WTC11 (cell line): ENCODE results near the gene FMNL2. TPM values are rescaled to one million over a fixed set of nuclear protein-coding genes. Genes with fewer than 3 reads are reported as not detected.

Source experiments
- ATAC-seq: fragments of 200-7000 bp; cut with Tn5 transposase; 2 replicates; pipeline ENCODE4 v1.10.0; 2021; ENCODE audit warnings: mild to moderate bottlenecking, moderate library complexity
- CTCF ChIA-PET: fragments of 300-600 bp; sonication (Branson Sonifier 250); formaldehyde crosslinking; loops from one replicate; lab custom pipeline; 2021; ENCODE audit warnings: antibody characterized with exemption; lab: Charles Lee
- POLR2A ChIA-PET: fragments of 350-600 bp; sonication (Branson Sonifier 250); formaldehyde crosslinking; loops from one replicate; lab custom pipeline; 2021; ENCODE audit warnings: antibody characterized with exemption; lab: Charles Lee
- DNase-seq: peaks from one replicate; pipeline ENCODE4 v3.0.0; 2021; ENCODE audit warnings: low spot score
- H3K27ac Mint-ChIP-seq: 2 replicates; pipeline ENCODE4 v1.8.0; 2021; ENCODE audit warnings: mixed read lengths
- H3K27me3 Mint-ChIP-seq: 2 replicates; pipeline ENCODE4 v1.8.0; 2021; ENCODE audit warnings: low read depth, mild to moderate bottlenecking, moderate library complexity, mixed read lengths
- H3K36me3 Mint-ChIP-seq: 2 replicates; pipeline ENCODE4 v1.8.0; 2021; ENCODE audit warnings: mixed read lengths
- H3K4me1 Mint-ChIP-seq: 2 replicates; pipeline ENCODE4 v1.8.0; 2022; ENCODE audit warnings: mixed read lengths
- H3K4me3 Mint-ChIP-seq: 2 replicates; pipeline ENCODE4 v1.8.0; 2021; ENCODE audit warnings: mild to moderate bottlenecking, moderate library complexity, mixed read lengths
- H3K9me3 Mint-ChIP-seq: 2 replicates; pipeline ENCODE4 v1.8.0; 2021; ENCODE audit warnings: mixed read lengths
- CBFB ChIP-seq: sonication (generic); formaldehyde crosslinking; IDR thresholded peaks from 2 replicates; pipeline ENCODE4 v1.8.1; 2022; ENCODE audit warnings: mild to moderate bottlenecking, low read depth, missing genetic modification reagents
- ETV6 ChIP-seq: sonication (generic); formaldehyde crosslinking; IDR thresholded peaks from 2 replicates; pipeline ENCODE4 v1.8.1; 2022; ENCODE audit warnings: mild to moderate bottlenecking, missing genetic modification reagents
- FOXJ3 ChIP-seq: sonication (generic); formaldehyde crosslinking; IDR thresholded peaks from 2 replicates; pipeline ENCODE4 v1.9.0; 2021; ENCODE audit warnings: missing genetic modification reagents, mild to moderate bottlenecking, borderline replicate concordance
- FOXP1 ChIP-seq: sonication (generic); formaldehyde crosslinking; IDR thresholded peaks from 2 replicates; pipeline ENCODE4 v1.8.0; 2022; ENCODE audit warnings: missing genetic modification reagents, mild to moderate bottlenecking, moderate library complexity, borderline replicate concordance
- IRF2 ChIP-seq: sonication (generic); formaldehyde crosslinking; IDR thresholded peaks from 2 replicates; pipeline ENCODE4 v1.8.0; 2022; ENCODE audit warnings: low read depth, missing genetic modification reagents, borderline replicate concordance
- JUN ChIP-seq: sonication (generic); formaldehyde crosslinking; IDR thresholded peaks from 2 replicates; pipeline ENCODE4 v1.8.0; 2023; ENCODE audit warnings: mild to moderate bottlenecking, missing genetic modification reagents
- SMAD3 ChIP-seq: sonication (generic); formaldehyde crosslinking; IDR thresholded peaks from 2 replicates; pipeline ENCODE4 v1.8.0; 2022; ENCODE audit warnings: missing genetic modification reagents, mild to moderate bottlenecking, borderline replicate concordance
- SMAD4 ChIP-seq: sonication (generic); formaldehyde crosslinking; IDR thresholded peaks from 2 replicates; pipeline ENCODE4 v1.8.0; 2022; ENCODE audit warnings: mild to moderate bottlenecking, missing genetic modification reagents
- SP1 ChIP-seq: sonication (generic); formaldehyde crosslinking; conservative IDR thresholded peaks from 2 replicates; pipeline ENCODE4 v1.8.1; 2022; ENCODE audit warnings: missing genetic modification reagents
- ZNF317 ChIP-seq: sonication (generic); formaldehyde crosslinking; IDR thresholded peaks from 2 replicates; pipeline ENCODE4 v1.8.1; 2023; ENCODE audit warnings: low read depth, mild to moderate bottlenecking, moderate library complexity, missing genetic modification reagents, borderline replicate concordance
- total RNA-seq: library from RNA; stranded (reverse); gene quantifications from 3 replicates; pipeline ENCODE4 v1.2.3, GENCODE V29; 2021
- TF ChIP-seq, protein P1 (sequence below): fragments of 200-600 bp; IDR thresholded peaks from 2 replicates; pipeline ENCODE4 v1.8.0; 2022; ENCODE audit warnings: antibody characterized with exemption
- TF ChIP-seq, protein P2 (sequence below): sonication (generic); formaldehyde crosslinking; IDR thresholded peaks from 2 replicates; pipeline ENCODE4 v1.8.1; 2022; ENCODE audit warnings: low read depth, mild to moderate bottlenecking, moderate library complexity, missing genetic modification reagents, borderline replicate concordance
- TF ChIP-seq, protein P3 (sequence below): sonication (generic); formaldehyde crosslinking; IDR thresholded peaks from 2 replicates; pipeline ENCODE4 v1.8.1; 2023; ENCODE audit warnings: mild to moderate bottlenecking, moderate library complexity, missing genetic modification reagents
- TF ChIP-seq, protein P4 (sequence below): sonication (generic); formaldehyde crosslinking; conservative IDR thresholded peaks from 2 replicates; pipeline ENCODE4 v1.8.1; 2023; ENCODE audit warnings: mild to moderate bottlenecking, low read depth, missing genetic modification reagents, moderate library complexity
- TF ChIP-seq, protein P5 (sequence below): sonication (generic); formaldehyde crosslinking; IDR thresholded peaks from 2 replicates; pipeline ENCODE4 v1.8.0; 2022; ENCODE audit warnings: mild to moderate bottlenecking, missing genetic modification reagents
- TF ChIP-seq, protein P6 (sequence below): fragments of 250-450 bp; sonication (Bioruptor Pico); conservative IDR thresholded peaks from 2 replicates; pipeline ENCODE4 v1.9.0; 2021; ENCODE audit warnings: mild to moderate bottlenecking
- TF ChIP-seq, protein P7 (sequence below): fragments of 250-450 bp; sonication (Bioruptor Pico); IDR thresholded peaks from 2 replicates; pipeline ENCODE4 v1.9.0; 2021; ENCODE audit warnings: mild to moderate bottlenecking
- TF ChIP-seq, protein P8 (sequence below): fragments of 250-450 bp; sonication (Bioruptor Pico); IDR thresholded peaks from 2 replicates; pipeline ENCODE4 v2.1.2; 2022; ENCODE audit warnings: mild to moderate bottlenecking, moderate library complexity
- TF ChIP-seq, protein P9 (sequence below): sonication (generic); formaldehyde crosslinking; IDR thresholded peaks from 2 replicates; pipeline ENCODE4 v1.8.1; 2023; ENCODE audit warnings: mild to moderate bottlenecking, missing genetic modification reagents, borderline replicate concordance

Gene FMNL2
- total RNA-seq, 1 experiment from 2014 or later, result 43.0 TPM

DNA sequence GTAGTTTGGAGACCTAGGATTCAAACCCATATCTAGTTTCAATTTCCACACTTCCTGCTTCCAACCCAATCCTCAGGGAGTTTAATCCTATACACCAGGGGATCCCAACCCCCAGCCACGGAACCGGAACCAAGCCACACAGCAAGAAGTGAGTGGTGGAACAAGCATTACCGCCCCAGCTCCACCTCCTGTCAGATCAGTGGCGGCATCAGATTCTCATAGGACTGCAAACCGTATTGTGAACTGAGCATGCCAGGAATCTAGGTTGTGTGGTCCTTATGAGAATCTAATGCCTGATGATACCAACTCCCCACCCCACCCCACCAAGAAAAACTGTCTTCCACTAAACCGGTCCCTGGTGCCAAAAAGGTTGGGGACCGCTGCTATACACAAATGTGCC is 329.8 kb downstream of the FMNL2 start:
- POLR2A ChIA-PET, result no interaction called here
- DNase-seq, result no peak
- no peak for ATAC-seq
- H3K27ac Mint-ChIP-seq, result no peak overlapping the region
- H3K36me3 Mint-ChIP-seq, result peaks cover 86% of the 10 kb centered on the region
- no peaks in the 10 kb centered on the region for H3K4me1 Mint-ChIP-seq
- TF ChIP-seq SP1 (CRISPR knock-in tag), result no peak
- TF ChIP-seq, protein P1, sequence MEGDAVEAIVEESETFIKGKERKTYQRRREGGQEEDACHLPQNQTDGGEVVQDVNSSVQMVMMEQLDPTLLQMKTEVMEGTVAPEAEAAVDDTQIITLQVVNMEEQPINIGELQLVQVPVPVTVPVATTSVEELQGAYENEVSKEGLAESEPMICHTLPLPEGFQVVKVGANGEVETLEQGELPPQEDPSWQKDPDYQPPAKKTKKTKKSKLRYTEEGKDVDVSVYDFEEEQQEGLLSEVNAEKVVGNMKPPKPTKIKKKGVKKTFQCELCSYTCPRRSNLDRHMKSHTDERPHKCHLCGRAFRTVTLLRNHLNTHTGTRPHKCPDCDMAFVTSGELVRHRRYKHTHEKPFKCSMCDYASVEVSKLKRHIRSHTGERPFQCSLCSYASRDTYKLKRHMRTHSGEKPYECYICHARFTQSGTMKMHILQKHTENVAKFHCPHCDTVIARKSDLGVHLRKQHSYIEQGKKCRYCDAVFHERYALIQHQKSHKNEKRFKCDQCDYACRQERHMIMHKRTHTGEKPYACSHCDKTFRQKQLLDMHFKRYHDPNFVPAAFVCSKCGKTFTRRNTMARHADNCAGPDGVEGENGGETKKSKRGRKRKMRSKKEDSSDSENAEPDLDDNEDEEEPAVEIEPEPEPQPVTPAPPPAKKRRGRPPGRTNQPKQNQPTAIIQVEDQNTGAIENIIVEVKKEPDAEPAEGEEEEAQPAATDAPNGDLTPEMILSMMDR, result no peak
- TF ChIP-seq, protein P2, sequence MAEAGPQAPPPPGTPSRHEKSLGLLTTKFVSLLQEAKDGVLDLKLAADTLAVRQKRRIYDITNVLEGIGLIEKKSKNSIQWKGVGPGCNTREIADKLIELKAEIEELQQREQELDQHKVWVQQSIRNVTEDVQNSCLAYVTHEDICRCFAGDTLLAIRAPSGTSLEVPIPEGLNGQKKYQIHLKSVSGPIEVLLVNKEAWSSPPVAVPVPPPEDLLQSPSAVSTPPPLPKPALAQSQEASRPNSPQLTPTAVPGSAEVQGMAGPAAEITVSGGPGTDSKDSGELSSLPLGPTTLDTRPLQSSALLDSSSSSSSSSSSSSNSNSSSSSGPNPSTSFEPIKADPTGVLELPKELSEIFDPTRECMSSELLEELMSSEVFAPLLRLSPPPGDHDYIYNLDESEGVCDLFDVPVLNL (CRISPR knock-in tag), result no peak
- TF ChIP-seq, protein P3, sequence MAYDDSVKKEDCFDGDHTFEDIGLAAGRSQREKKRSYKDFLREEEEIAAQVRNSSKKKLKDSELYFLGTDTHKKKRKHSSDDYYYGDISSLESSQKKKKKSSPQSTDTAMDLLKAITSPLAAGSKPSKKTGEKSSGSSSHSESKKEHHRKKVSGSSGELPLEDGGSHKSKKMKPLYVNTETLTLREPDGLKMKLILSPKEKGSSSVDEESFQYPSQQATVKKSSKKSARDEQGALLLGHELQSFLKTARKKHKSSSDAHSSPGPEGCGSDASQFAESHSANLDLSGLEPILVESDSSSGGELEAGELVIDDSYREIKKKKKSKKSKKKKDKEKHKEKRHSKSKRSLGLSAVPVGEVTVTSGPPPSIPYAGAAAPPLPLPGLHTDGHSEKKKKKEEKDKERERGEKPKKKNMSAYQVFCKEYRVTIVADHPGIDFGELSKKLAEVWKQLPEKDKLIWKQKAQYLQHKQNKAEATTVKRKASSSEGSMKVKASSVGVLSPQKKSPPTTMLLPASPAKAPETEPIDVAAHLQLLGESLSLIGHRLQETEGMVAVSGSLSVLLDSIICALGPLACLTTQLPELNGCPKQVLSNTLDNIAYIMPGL (CRISPR knock-in tag), result no peak
- TF ChIP-seq, protein P4, sequence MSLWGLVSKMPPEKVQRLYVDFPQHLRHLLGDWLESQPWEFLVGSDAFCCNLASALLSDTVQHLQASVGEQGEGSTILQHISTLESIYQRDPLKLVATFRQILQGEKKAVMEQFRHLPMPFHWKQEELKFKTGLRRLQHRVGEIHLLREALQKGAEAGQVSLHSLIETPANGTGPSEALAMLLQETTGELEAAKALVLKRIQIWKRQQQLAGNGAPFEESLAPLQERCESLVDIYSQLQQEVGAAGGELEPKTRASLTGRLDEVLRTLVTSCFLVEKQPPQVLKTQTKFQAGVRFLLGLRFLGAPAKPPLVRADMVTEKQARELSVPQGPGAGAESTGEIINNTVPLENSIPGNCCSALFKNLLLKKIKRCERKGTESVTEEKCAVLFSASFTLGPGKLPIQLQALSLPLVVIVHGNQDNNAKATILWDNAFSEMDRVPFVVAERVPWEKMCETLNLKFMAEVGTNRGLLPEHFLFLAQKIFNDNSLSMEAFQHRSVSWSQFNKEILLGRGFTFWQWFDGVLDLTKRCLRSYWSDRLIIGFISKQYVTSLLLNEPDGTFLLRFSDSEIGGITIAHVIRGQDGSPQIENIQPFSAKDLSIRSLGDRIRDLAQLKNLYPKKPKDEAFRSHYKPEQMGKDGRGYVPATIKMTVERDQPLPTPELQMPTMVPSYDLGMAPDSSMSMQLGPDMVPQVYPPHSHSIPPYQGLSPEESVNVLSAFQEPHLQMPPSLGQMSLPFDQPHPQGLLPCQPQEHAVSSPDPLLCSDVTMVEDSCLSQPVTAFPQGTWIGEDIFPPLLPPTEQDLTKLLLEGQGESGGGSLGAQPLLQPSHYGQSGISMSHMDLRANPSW (CRISPR knock-in tag), result no peak
- no peak for TF ChIP-seq FOXJ3 (CRISPR knock-in tag)
- no peak for TF ChIP-seq ZNF317
- TF ChIP-seq ETV6, result no peak
- no peak for TF ChIP-seq SMAD4 (CRISPR knock-in tag)
- TF ChIP-seq, protein P5, sequence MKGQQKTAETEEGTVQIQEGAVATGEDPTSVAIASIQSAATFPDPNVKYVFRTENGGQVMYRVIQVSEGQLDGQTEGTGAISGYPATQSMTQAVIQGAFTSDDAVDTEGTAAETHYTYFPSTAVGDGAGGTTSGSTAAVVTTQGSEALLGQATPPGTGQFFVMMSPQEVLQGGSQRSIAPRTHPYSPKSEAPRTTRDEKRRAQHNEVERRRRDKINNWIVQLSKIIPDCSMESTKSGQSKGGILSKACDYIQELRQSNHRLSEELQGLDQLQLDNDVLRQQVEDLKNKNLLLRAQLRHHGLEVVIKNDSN (CRISPR knock-in tag), result no peak
- TF ChIP-seq, protein P6, sequence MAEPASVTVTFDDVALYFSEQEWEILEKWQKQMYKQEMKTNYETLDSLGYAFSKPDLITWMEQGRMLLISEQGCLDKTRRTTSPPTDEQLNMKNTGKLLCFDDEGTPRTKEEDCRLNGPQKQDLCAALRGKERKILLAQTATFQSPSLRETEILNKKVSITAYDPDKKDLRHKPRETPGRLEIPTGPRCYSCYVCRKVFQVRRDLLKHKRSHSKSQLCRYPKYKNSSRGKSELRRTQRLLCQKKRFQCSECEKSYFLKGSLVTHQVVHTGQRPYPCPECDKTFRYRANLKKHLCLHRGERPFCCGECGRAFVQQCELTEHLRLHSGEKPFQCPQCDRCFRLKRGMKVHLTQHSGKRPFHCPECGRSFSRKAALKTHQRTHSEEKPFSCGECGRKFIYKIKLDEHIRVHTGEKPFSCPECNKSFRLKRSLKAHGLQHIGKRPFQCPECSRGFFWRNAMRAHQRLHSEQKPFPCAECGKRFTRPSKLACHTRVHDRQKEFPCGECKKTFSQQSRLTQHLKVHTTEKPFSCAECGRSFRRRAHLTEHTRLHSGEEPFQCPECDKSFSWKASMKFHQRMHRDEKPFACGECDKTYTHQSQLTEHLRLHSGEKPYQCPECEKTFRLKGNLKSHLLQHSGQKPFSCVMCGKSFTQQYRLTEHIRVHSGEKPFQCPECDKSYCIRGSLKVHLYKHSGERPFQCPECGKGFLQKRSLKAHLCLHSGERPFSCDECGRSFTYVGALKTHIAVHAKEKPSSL (CRISPR knock-in tag), result no peak
- TF ChIP-seq, protein P7, sequence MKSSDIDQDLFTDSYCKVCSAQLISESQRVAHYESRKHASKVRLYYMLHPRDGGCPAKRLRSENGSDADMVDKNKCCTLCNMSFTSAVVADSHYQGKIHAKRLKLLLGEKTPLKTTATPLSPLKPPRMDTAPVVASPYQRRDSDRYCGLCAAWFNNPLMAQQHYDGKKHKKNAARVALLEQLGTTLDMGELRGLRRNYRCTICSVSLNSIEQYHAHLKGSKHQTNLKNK (CRISPR knock-in tag), result no peak
- no peak for TF ChIP-seq JUN (CRISPR knock-in tag)
- no peak for TF ChIP-seq IRF2 (CRISPR knock-in tag)
- TF ChIP-seq, protein P8, sequence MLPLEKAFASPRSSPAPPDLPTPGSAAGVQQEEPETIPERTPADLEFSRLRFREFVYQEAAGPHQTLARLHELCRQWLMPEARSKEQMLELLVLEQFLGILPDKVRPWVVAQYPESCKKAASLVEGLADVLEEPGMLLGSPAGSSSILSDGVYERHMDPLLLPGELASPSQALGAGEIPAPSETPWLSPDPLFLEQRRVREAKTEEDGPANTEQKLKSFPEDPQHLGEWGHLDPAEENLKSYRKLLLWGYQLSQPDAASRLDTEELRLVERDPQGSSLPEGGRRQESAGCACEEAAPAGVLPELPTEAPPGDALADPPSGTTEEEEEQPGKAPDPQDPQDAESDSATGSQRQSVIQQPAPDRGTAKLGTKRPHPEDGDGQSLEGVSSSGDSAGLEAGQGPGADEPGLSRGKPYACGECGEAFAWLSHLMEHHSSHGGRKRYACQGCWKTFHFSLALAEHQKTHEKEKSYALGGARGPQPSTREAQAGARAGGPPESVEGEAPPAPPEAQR, result no peak
- TF ChIP-seq, protein P9, sequence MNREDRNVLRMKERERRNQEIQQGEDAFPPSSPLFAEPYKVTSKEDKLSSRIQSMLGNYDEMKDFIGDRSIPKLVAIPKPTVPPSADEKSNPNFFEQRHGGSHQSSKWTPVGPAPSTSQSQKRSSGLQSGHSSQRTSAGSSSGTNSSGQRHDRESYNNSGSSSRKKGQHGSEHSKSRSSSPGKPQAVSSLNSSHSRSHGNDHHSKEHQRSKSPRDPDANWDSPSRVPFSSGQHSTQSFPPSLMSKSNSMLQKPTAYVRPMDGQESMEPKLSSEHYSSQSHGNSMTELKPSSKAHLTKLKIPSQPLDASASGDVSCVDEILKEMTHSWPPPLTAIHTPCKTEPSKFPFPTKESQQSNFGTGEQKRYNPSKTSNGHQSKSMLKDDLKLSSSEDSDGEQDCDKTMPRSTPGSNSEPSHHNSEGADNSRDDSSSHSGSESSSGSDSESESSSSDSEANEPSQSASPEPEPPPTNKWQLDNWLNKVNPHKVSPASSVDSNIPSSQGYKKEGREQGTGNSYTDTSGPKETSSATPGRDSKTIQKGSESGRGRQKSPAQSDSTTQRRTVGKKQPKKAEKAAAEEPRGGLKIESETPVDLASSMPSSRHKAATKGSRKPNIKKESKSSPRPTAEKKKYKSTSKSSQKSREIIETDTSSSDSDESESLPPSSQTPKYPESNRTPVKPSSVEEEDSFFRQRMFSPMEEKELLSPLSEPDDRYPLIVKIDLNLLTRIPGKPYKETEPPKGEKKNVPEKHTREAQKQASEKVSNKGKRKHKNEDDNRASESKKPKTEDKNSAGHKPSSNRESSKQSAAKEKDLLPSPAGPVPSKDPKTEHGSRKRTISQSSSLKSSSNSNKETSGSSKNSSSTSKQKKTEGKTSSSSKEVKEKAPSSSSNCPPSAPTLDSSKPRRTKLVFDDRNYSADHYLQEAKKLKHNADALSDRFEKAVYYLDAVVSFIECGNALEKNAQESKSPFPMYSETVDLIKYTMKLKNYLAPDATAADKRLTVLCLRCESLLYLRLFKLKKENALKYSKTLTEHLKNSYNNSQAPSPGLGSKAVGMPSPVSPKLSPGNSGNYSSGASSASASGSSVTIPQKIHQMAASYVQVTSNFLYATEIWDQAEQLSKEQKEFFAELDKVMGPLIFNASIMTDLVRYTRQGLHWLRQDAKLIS (CRISPR knock-in tag), result no peak
- no peak for TF ChIP-seq FOXP1 (CRISPR knock-in tag)
- TF ChIP-seq SMAD3 (CRISPR knock-in tag), result no peak
- no peak for TF ChIP-seq CBFB (CRISPR knock-in tag)
- TF ChIP-seq, all 79 proteins: peak for 0
- Mint-ChIP-seq H3K9me3 (no peaks in the 10 kb centered on the region), H3K4me3 (no peak overlapping the region), H3K27me3 (no peaks in the 10 kb centered on the region)
- CTCF ChIA-PET, result no interaction called here
